Stimulated activated CD8-positive, alpha-beta memory T cell treated with anti-CD3 and anti-CD28 coated beads, Interleukin-12 subunit alpha, Interleukin-12 subunit beta, amount 100 ng/mL, for 4 hours (primary cell): ENCODE results near the gene ARMH4.

Source experiments
- DNase-seq: peaks from one replicate; pipeline ENCODE4 v3.0.0-alpha.2; 2020; ENCODE audit warnings: low read depth

The ARMH4 gene

DNA sequence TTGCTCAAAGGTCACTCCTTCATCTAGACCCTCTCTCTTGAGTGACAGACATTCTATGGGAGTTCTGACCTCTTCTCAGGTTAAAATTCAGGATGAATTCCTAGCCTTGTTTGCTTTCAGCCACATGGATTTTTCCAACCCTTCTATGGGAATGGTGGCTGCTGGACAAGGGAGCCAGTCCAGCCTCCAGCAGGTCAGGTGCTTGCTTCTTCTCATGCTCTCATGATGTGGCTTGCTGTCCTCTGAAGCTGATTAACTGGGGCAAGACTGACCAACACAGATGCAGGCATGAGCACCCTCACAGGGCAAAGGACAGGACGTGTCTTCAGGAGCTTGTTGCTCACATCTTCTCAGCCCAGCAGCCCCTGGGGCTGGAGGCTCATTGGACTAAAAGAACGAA, 188.9 kb downstream of the ARMH4 start:
- no peak for DNase-seq

DNA sequence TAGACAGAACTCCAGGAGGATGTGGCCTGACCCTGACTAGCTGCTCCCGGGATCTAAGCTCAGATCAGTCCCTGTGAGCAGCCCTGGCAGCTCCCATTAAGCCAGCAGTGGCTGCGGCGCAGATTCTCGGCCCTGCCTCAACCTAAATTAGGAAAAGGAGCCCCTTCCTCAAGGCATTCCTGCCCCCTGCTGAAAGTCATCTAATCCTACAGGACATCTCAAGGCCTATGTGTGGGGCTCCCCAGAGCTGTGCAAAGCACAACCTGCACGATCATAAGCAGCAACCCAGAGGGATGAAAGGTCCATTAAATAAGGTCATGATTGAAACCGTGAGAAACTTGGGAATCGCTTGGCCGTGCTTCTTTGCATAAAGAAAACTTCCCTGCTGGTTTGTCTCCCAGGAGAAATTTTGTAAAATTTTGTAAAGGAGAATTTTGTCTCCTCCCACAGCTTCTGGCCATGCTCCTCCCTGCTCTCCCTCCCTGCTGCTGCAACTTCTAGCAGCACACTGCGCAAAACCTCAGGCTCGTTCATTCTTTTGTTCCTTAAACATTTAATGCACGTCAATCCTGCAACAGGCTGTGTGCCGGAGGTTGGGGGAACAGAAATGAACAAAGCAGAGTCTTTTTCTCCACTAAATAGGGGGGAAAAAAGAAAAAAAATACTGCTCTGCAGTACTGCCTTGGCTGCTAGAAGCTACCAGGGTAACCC, 189.5 kb downstream of the ARMH4 start:
- DNase-seq = no peak

DNA sequence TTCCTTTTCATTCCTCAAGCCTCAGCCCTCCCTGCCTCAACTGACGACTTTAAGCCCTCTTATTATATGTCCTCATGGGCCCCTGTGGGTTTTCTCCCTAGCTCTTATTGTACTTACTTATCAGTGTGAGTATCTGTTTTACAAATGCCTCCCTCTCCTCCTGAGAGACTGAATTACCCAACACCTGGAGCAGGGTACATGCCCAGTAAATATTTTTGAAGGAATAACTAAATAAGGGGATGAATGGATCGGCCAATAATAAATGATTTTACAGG, 190.3 kb downstream of the ARMH4 start:
- DNase-seq = no peak

DNA sequence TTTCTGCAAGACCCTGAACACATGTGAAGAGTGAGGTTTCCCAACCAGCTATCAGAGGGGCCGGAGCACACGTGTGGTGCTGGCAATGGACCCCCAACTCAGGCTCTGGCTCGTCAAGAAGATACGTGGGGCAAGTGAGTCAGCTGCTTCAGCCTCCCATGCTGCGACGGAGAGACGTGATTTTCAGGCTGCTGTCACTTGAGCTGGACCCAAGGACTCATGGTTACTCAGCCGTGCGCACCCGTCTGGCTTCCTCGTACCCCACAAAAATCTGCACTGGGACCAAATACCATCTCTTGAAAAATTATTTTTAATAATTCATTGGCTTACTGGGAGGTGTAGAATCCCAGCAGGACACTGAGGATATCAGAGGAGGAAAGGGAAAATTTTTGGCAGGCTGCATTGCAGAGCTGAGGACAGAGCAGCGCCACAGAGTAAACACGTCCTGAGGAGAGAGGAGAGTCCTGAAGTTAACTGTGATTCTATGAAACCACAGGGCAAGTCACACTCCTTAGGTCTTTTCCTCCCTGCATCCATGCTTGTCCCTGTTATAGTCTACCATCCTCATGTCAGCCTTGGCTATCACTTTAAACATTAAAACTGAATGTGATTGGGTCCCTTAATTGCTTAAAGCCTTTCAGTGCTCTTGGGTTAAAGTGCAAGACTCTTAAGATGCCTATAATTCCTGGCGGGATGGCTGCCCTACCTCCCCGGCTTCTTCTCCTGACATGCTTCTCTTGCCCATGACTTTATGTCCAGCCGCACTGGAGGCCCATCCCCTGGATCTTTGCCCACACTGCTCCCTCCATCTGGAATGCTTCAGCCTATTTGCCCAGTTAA, 190.8 kb downstream of the ARMH4 start:
- no peak for DNase-seq

DNA sequence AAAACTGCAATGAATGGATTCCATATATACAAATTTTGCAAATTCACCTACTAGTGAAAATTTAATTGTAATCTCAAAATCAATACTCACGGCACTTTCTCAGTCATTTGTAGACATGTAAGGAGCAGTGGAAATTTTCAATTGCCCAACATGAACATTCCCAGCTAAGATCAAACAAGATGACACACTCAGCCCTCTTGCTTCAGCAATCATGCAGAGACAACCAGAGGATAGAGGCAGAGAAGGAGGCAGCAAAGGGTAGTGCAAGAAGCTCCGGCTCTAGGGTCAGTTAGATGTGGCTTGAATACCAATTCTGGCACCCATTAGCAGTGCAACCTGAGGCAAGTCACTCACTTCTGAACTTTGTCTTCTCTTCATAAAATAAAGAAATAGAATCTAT, 194.6 kb downstream of the ARMH4 start:
- DNase-seq = no peak
